ENCODE measurements around the gene G2E3. TPM values are rescaled to one million over a fixed set of nuclear protein-coding genes. Genes with fewer than 3 reads are reported as not detected.

The G2E3 gene
- total RNA-seq, 2 donors from 2014 or later, result 44.8 to 80.1 TPM

DNA sequence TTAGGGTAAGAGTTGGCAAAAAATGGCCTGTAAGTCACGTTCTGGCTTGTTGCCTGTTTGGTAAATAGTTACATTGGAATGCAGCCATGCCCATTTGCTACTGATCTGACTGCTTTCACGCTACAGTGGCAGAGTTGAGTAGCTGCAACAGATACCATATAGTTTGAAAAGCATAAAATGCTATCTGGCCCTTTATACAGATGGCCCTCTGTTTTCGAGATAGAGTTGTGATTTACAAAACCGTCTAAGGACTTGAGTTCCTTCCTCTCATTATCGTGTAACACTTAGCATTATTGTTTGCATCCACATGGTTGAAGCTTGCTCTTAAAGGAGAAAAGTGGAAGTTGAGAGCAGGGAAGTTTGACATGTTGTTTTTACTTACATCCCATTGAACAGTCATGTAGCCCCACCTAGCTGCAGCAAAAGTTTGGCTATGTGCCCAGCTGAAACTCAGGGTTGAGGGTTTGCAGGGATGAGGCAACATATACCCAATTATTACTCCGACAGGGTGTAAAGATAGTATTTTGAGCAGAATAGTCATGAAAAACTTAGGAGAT, 51.9 kb downstream of the G2E3 start:
- 95 to 96% methylated on average over 6 of the region's 6 CpGs for WGBS, 2 experiments (ENCODE audit: insufficient coverage in 1 of 2, insufficient read length in 1 of 2)
- Mint-ChIP-seq H3K4me3 (no peak overlapping the region), H3K36me3 (ENCODE audit: low read depth) (peaks cover 32% of the 10 kb centered on the region), H3K4me1 (no peaks in the 10 kb centered on the region), H3K9me3 (no peaks in the 10 kb centered on the region), H3K27me3 (ENCODE audit: insufficient read depth) (no peaks in the 10 kb centered on the region), H3K27ac (no peak overlapping the region)
- TF ChIP-seq, protein P1, sequence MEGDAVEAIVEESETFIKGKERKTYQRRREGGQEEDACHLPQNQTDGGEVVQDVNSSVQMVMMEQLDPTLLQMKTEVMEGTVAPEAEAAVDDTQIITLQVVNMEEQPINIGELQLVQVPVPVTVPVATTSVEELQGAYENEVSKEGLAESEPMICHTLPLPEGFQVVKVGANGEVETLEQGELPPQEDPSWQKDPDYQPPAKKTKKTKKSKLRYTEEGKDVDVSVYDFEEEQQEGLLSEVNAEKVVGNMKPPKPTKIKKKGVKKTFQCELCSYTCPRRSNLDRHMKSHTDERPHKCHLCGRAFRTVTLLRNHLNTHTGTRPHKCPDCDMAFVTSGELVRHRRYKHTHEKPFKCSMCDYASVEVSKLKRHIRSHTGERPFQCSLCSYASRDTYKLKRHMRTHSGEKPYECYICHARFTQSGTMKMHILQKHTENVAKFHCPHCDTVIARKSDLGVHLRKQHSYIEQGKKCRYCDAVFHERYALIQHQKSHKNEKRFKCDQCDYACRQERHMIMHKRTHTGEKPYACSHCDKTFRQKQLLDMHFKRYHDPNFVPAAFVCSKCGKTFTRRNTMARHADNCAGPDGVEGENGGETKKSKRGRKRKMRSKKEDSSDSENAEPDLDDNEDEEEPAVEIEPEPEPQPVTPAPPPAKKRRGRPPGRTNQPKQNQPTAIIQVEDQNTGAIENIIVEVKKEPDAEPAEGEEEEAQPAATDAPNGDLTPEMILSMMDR (conservative IDR thresholded peaks at IDR 0.05), result peak; percentile 67
- no peak for DNase-seq
- Histone ChIP-seq H3K4me1 (ENCODE audit: control insufficient read depth, insufficient read depth, low read length) (no peaks in the 10 kb centered on the region), H3K27ac (ENCODE audit: low read depth, low read length) (no peak overlapping the region), H3K9ac (ENCODE audit: extremely low read depth, low read length, poor library complexity, severe bottlenecking) (no peak overlapping the region), H3K9me3 (ENCODE audit: control insufficient read depth, low read length) (no peaks in the 10 kb centered on the region), H3K4me3 (ENCODE audit: low read length) (no peak overlapping the region), H3K36me3 (ENCODE audit: control insufficient read depth, insufficient read depth, low read length) (peaks cover 74% of the 10 kb centered on the region), H3K27me3 (ENCODE audit: control insufficient read depth, insufficient read depth, low read length, poor library complexity, severe bottlenecking) (no peaks in the 10 kb centered on the region)

DNA sequence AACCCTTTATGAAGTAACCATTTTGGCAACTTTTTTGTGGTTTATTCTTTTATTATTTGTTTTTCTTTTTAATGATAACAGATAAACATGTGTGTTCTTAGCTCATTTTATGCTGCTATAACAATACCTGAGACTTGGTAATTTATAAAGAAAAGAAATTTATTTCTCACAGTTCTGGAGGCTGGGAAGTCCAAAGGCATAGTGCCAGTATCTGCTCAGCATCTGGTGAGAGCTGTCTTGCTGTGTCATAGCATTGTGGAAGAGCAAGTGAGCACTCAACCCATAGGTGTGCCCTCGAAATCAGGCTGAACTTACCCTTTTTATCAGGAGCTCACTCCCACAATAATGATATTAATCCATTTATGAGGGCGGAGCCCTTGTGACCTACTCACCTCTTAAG, 55.2 kb downstream of the G2E3 start:
- H3K27me3 ChIP-seq (ENCODE audit: control insufficient read depth, insufficient read depth, low read length, poor library complexity, severe bottlenecking), result no peaks in the 10 kb centered on the region
- Mint-ChIP-seq H3K27me3 (ENCODE audit: insufficient read depth) (no peaks in the 10 kb centered on the region), H3K36me3 (ENCODE audit: low read depth) (peaks cover 29% of the 10 kb centered on the region), H3K9me3 (no peaks in the 10 kb centered on the region), H3K4me3 (no peak overlapping the region), H3K4me1 (no peaks in the 10 kb centered on the region), H3K27ac (no peak overlapping the region)
- H3K27ac ChIP-seq (ENCODE audit: low read depth, low read length), result no peak overlapping the region
- no peak overlapping the region for H3K4me3 ChIP-seq (ENCODE audit: low read length)
- TF ChIP-seq, protein P1 (conservative IDR thresholded peaks at IDR 0.05), result no peak
- 90% methylated on average over 2 of the region's 2 CpGs; no CpG with 5 or more reads in 1 of the 2 experiments for WGBS, 2 experiments (ENCODE audit: insufficient coverage in 1 of 2, insufficient read length in 1 of 2)
- no peaks in the 10 kb centered on the region for H3K4me1 ChIP-seq (ENCODE audit: control insufficient read depth, insufficient read depth, low read length)
- H3K36me3 ChIP-seq (ENCODE audit: control insufficient read depth, insufficient read depth, low read length), result peaks cover 59% of the 10 kb centered on the region
- no peaks in the 10 kb centered on the region for H3K9me3 ChIP-seq (ENCODE audit: control insufficient read depth, low read length)
- no peak overlapping the region for H3K9ac ChIP-seq (ENCODE audit: extremely low read depth, low read length, poor library complexity, severe bottlenecking)
- DNase-seq, result no peak

DNA sequence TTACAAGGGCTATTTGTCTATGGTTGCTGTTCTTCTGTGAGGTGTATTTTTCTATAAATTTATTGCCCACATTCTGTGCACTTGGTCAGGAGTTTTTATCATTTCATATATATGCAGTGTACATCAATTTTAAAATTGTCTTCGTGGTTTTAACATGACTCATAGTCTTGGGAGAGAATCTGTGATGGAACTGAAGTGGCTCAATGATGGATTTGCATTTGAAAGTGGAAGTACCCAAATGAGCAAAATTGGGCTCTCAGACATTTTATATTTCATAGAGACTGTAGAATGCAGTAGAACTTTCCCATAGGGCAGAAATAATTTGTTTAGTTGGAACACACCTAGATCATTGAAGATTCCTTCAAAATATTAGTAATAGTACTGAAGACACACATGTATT, 61.2 kb downstream of the G2E3 start:
- no peak overlapping the region for H3K9ac ChIP-seq (ENCODE audit: extremely low read depth, low read length, poor library complexity, severe bottlenecking)
- Mint-ChIP-seq H3K36me3 (ENCODE audit: low read depth) (peaks cover 9% of the 10 kb centered on the region), H3K4me1 (peaks cover 15% of the 10 kb centered on the region), H3K27me3 (ENCODE audit: insufficient read depth) (no peaks in the 10 kb centered on the region), H3K27ac (no peak overlapping the region), H3K4me3 (no peak overlapping the region), H3K9me3 (no peaks in the 10 kb centered on the region)
- 100% methylated on average over 1 of the region's 1 CpG; no CpG with 5 or more reads in 1 of the 2 experiments for WGBS, 2 experiments (ENCODE audit: insufficient coverage in 1 of 2, insufficient read length in 1 of 2)
- H3K9me3 ChIP-seq (ENCODE audit: control insufficient read depth, low read length), result no peaks in the 10 kb centered on the region
- no peak overlapping the region for H3K4me3 ChIP-seq (ENCODE audit: low read length)
- no peak for DNase-seq
- H3K4me1 ChIP-seq (ENCODE audit: control insufficient read depth, insufficient read depth, low read length), result no peaks in the 10 kb centered on the region
- no peaks in the 10 kb centered on the region for H3K27me3 ChIP-seq (ENCODE audit: control insufficient read depth, insufficient read depth, low read length, poor library complexity, severe bottlenecking)
- no peak overlapping the region for H3K27ac ChIP-seq (ENCODE audit: low read depth, low read length)
- H3K36me3 ChIP-seq (ENCODE audit: control insufficient read depth, insufficient read depth, low read length), result peaks cover 32% of the 10 kb centered on the region
- TF ChIP-seq, protein P1 (conservative IDR thresholded peaks at IDR 0.05), result no peak

Data from endodermal cell (in vitro differentiated cells).